Measurements from ENCODE around the gene REG1B.
"Not testable (repeated sequence)": the region's sequence is repeated elsewhere in the genome, so short reads cannot be mapped to it uniquely, and the experiment has no call there.

Gene REG1B

DNA sequence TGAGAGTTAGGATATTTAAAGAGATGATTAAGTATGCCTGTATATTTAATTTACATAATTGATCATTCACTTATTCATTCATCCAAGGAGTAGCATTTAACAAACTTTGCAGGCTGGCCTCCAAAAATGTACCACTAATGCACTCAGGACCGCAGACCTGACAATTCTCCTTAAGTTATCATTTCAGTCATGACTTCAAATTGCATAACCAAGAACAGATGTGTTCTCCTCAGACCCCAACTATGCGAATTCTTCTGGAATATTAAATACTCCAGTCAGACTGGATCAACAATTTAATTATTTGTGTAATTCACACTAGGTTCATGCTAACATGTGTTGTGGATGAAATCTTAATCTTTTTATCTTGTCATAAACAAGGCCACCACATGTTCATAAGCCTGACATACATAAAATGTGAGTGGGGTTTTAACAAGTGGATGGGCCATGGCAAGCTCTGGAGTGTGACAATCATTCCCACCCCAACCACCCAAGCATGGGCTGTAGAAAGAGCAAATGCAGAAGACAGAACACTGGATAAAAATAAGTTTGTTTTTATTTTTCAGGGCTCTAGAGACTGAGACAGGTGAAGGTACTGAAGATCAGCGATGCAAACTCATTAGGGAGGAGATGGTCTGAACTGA lies 3.2 kb downstream of the REG1B start:
- no peak for DNase-seq (ENCODE audit: low spot score)

GRCh38 chr2:79083597-79084251 lies 4.1 kb downstream of the REG1B start:
- no peak for DNase-seq (ENCODE audit: low spot score)

GRCh38 chr2:79082987-79083386 lies 4.8 kb downstream of the REG1B start:
- DNase-seq (ENCODE audit: low spot score), result no peak

- no peak for DNase-seq (ENCODE audit: low spot score)
Measured at GRCh38 chr2:79071078-79071477, 16.7 kb downstream of the REG1B start.

- DNase-seq (ENCODE audit: low spot score), result no peak
Measured at GRCh38 chr2:79065201-79065600, 22.6 kb downstream of the REG1B start.

- DNase-seq (ENCODE audit: low spot score), result not testable (repeated sequence)
Measured at GRCh38 chr2:79054769-79055168, 33.0 kb downstream of the REG1B start.

GRCh38 chr2:79053486-79053885 lies 34.3 kb downstream of the REG1B start:
- DNase-seq (ENCODE audit: low spot score), result not testable (repeated sequence)

GRCh38 chr2:79041032-79041448 lies 46.8 kb downstream of the REG1B start:
- DNase-seq (ENCODE audit: low spot score), result peak; percentile 38

GRCh38 chr2:79039944-79040343 lies 47.8 kb downstream of the REG1B start:
- DNase-seq (ENCODE audit: low spot score), result no peak

Measured in iPS-NIHi11 (cell line).